CD14-positive monocyte (primary cell): Measurements from ENCODE around the gene TAF1B. TPM values are rescaled to one million over a fixed set of nuclear protein-coding genes. Genes with fewer than 3 reads are reported as not detected.

Experiments
- DNase-seq, 3 donors: peaks; one replicate each; pipeline ENCODE4 v3.0.0-alpha.2; 2011 to 2022
- H2AFZ ChIP-seq: 2 replicates; pipeline ENCODE4 v1.6.0; 2012; ENCODE audit warnings: mild to moderate bottlenecking, low read depth, low read length, inconsistent platforms; ENCODE audit not compliant: insufficient read depth, poor library complexity, severe bottlenecking
- H3K27ac ChIP-seq, 2 donors: 1 replicate in 1 of 2; 2 replicates in 1 of 2; pipeline ENCODE4 v1.5.1; 2012 to 2013; ENCODE audit warnings: low read length in 2 of 2, control low read depth in 1 of 2, inconsistent platforms in 1 of 2, low read depth in 1 of 2, mild to moderate bottlenecking in 1 of 2
- H3K27me3 ChIP-seq, 2 donors: one replicate each; pipeline versions ENCODE4 v1.6.0 to v1.6.1; 2011 to 2013; ENCODE audit warnings: low read length in 2 of 2; ENCODE audit not compliant: control insufficient read depth in 2 of 2, insufficient read depth in 2 of 2
- H3K36me3 ChIP-seq, 2 donors: replicated peaks in 1 of 2; 1 replicate in 1 of 2; 2 replicates in 1 of 2; pipeline versions ENCODE4 v1.5.1 to v1.6.1; 2012 to 2013; ENCODE audit warnings: low read length in 2 of 2, control low read depth in 1 of 2, inconsistent platforms in 1 of 2, mild to moderate bottlenecking in 1 of 2; ENCODE audit not compliant: insufficient read depth in 2 of 2, control insufficient read depth in 1 of 2
- H3K4me1 ChIP-seq, 2 donors: 1 replicate in 1 of 2; 2 replicates in 1 of 2; pipeline versions ENCODE4 v1.5.1 to v1.6.1; 2012 to 2013; ENCODE audit warnings: low read length in 2 of 2, control low read depth in 1 of 2, inconsistent platforms in 1 of 2, mild to moderate bottlenecking in 1 of 2, moderate library complexity in 1 of 2; ENCODE audit not compliant: insufficient read depth in 2 of 2, control insufficient read depth in 1 of 2
- H3K4me2 ChIP-seq: replicated peaks from 2 replicates; pipeline ENCODE3; 2012; ENCODE audit warnings: low read length, moderate library complexity, mild to moderate bottlenecking; ENCODE audit not compliant: poor library complexity, severe bottlenecking; ENCODE audit errors: extremely low read depth
- H3K4me3 ChIP-seq, 3 experiments: fragments of 200-600 bp in 1 of 3; sonication (generic) in 1 of 3; replicated peaks in 1 of 3; 1 replicate in 2 of 3; 2 replicates in 1 of 3; pipeline ENCODE4 v1.5.1; 2011 to 2013; ENCODE audit warnings: low read length in 3 of 3, mild to moderate bottlenecking in 3 of 3, control low read depth in 2 of 3, low read depth in 2 of 3, inconsistent platforms in 1 of 3, moderate library complexity in 1 of 3
- H3K79me2 ChIP-seq: 2 replicates; pipeline ENCODE4 v1.6.0; 2012; ENCODE audit warnings: mild to moderate bottlenecking, control low read depth, inconsistent platforms, low read length, moderate library complexity; ENCODE audit not compliant: insufficient read depth
- H3K9ac ChIP-seq: 2 replicates; pipeline ENCODE4 v1.6.0; 2017; ENCODE audit warnings: low read length, mild to moderate bottlenecking; ENCODE audit not compliant: insufficient read depth, poor library complexity, severe bottlenecking
- H3K9me3 ChIP-seq, 2 donors: replicated peaks in 1 of 2; 1 replicate in 1 of 2; 2 replicates in 1 of 2; pipeline versions ENCODE4 v1.5.1 to v1.6.1; 2012 to 2013; ENCODE audit warnings: low read length in 2 of 2, control low read depth in 1 of 2; ENCODE audit not compliant: control insufficient read depth in 1 of 2, insufficient read depth in 1 of 2
- H4K20me1 ChIP-seq: 2 replicates; pipeline ENCODE4 v1.6.0; 2012; ENCODE audit warnings: mild to moderate bottlenecking, low read length, control low read depth, moderate library complexity; ENCODE audit not compliant: insufficient read depth
- H3K27ac Mint-ChIP-seq, 7 donors: one replicate each; pipeline ENCODE4 v1.8.0; 2020; ENCODE audit warnings: mild to moderate bottlenecking in 7 of 7, mixed read lengths in 7 of 7, moderate library complexity in 6 of 7, inconsistent platforms in 2 of 7
- H3K27me3 Mint-ChIP-seq, 3 donors: one replicate each; pipeline ENCODE4 v1.8.0; 2021 to 2022; ENCODE audit warnings: low read depth in 3 of 3, mild to moderate bottlenecking in 3 of 3, mixed read lengths in 3 of 3, moderate library complexity in 3 of 3, inconsistent platforms in 1 of 3
- H3K36me3 Mint-ChIP-seq, 2 donors: one replicate each; pipeline ENCODE4 v1.8.0; 2020; ENCODE audit warnings: mixed read lengths in 2 of 2, inconsistent platforms in 1 of 2, mild to moderate bottlenecking in 1 of 2
- H3K4me1 Mint-ChIP-seq: one replicate; pipeline ENCODE4 v1.8.0; 2020; ENCODE audit warnings: mild to moderate bottlenecking, mixed read lengths
- H3K4me3 Mint-ChIP-seq, 2 donors: one replicate each; pipeline ENCODE4 v1.8.0; 2020; ENCODE audit warnings: mild to moderate bottlenecking in 2 of 2, mixed read lengths in 2 of 2, moderate library complexity in 1 of 2
- H3K9me3 Mint-ChIP-seq, 7 donors: one replicate each; pipeline ENCODE4 v1.8.0; 2020 to 2022; ENCODE audit warnings: mixed read lengths in 7 of 7, mild to moderate bottlenecking in 6 of 7, moderate library complexity in 6 of 7, inconsistent platforms in 2 of 7
- WGBS: methylation state at CpG from one replicate; pipeline ENCODE4 v1.1.5; 2013; ENCODE audit warnings: missing lambda C conversion rate; ENCODE audit not compliant: insufficient coverage; 5-methylcytosine and 5-hydroxymethylcytosine counted together
- intact Hi-C, 2 donors: fragments of 100-400 bp; cut with micrococcal nuclease; formaldehyde crosslinking; loops; one replicate each; pipeline versions ENCODE4 v1.15.0 to v1.15.1; 2023
- polyA plus RNA-seq, 3 donors: library from polyadenylated mRNA; depleted of rRNA in 1 of 3; unstranded in 2 of 3; stranded (reverse) in 1 of 3; fragments of 300-500 nt in 2 of 3; fragments of >200 nt in 1 of 3; fragmentation: Illumina TruSeq in 2 of 3; gene quantifications; 1 replicate in 2 of 3; 2 replicates in 1 of 3; pipeline ENCODE4 v1.2.3, GENCODE V29; 2012 to 2021
- TF ChIP-seq, protein P1 (sequence below): fragments of 200-600 bp; IDR thresholded peaks from one replicate; pipeline ENCODE4 v1.8.0; 2022; ENCODE audit warnings: antibody characterized with exemption, mild to moderate bottlenecking

The TAF1B gene
- polyA plus RNA-seq, 3 donors: 6.0 to 8.4 (median 7.2) TPM

DNA sequence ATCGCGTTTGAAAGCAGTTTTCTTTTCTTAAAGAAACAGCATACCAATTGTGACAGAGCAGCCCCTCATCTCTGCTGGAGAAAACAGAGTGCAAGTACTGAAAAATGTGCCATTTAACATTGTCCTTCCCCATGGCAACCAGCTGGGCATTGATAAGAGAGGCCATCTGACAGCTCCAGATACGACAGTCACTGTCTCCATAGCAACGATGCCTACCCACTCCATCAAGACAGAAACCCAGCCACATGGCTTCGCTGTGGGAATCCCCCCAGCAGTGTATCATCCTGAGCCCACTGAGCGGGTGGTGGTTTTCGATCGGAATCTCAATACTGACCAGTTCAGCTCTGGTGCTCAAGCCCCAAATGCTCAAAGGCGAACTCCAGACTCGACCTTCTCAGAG is 117.7 kb downstream of the TAF1B start:
- H3K4me3 Mint-ChIP-seq: no peak overlapping the region
- H3K27ac ChIP-seq: no peak overlapping the region
- 92% methylated on average over 10 of the region's 10 CpGs for WGBS
- peaks cover 8 to 32% (median 15%) of the 10 kb centered on the region in 3 donors for H3K27me3 Mint-ChIP-seq
- TF ChIP-seq, protein P1, sequence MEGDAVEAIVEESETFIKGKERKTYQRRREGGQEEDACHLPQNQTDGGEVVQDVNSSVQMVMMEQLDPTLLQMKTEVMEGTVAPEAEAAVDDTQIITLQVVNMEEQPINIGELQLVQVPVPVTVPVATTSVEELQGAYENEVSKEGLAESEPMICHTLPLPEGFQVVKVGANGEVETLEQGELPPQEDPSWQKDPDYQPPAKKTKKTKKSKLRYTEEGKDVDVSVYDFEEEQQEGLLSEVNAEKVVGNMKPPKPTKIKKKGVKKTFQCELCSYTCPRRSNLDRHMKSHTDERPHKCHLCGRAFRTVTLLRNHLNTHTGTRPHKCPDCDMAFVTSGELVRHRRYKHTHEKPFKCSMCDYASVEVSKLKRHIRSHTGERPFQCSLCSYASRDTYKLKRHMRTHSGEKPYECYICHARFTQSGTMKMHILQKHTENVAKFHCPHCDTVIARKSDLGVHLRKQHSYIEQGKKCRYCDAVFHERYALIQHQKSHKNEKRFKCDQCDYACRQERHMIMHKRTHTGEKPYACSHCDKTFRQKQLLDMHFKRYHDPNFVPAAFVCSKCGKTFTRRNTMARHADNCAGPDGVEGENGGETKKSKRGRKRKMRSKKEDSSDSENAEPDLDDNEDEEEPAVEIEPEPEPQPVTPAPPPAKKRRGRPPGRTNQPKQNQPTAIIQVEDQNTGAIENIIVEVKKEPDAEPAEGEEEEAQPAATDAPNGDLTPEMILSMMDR: no peak
- no peak for DNase-seq
- peaks cover 3 to 10% of the 10 kb centered on the region in 2 donors for H3K27me3 ChIP-seq
- no peaks in the 10 kb centered on the region for H3K36me3 ChIP-seq
- no peak overlapping the region for H3K4me2 ChIP-seq
- no peaks in the 10 kb centered on the region for H3K4me1 ChIP-seq
- intact Hi-C loops: no loop called here
- H3K79me2 ChIP-seq: no peaks in the 10 kb centered on the region
- no peak overlapping the region for H2AFZ ChIP-seq
- no peak overlapping the region for H3K27ac Mint-ChIP-seq
- H3K9ac ChIP-seq: no peak overlapping the region
- no peaks in the 10 kb centered on the region for H3K9me3 ChIP-seq
- H3K4me1 Mint-ChIP-seq: peaks cover 2% of the 10 kb centered on the region
- no peaks in the 10 kb centered on the region for H3K36me3 Mint-ChIP-seq
- no peaks in the 10 kb centered on the region for H4K20me1 ChIP-seq
- H3K9me3 Mint-ChIP-seq: no peaks in the 10 kb centered on the region
- H3K4me3 ChIP-seq: no peak overlapping the region

DNA sequence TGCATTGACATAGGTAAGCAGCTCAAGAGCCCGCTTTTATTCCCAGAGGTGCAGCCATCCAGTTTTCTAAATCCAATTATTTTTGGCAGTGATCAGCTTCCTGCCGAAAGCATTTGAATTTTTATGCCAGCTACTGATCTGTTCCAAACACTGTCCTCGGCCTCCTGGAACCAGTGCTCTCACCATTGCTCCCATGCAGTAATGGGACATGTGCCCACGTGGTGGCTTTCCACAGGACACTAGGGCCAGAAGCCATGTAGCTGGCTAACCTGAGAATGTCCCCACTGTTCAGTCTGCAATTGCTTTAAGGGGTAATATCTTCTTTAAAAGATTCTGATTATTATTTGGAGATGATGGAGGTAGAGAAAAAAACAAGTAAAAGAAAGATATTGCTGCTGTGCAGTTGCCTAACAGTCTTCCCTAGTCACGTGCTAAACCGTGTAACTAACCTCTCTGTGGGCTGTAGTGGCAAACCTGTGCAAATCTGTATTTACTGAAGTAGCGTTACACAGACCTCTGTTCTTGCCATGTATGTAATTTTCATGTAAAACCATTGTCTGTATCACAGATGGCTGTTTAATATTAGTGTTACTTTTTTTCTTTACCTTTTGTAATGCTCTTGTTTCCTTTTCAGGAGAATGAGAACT is 121.2 kb downstream of the TAF1B start:
- no peak overlapping the region for H3K9ac ChIP-seq
- no peak overlapping the region for H3K4me2 ChIP-seq
- no peaks in the 10 kb centered on the region for H3K36me3 Mint-ChIP-seq
- H3K27ac ChIP-seq: no peak overlapping the region
- H3K36me3 ChIP-seq: no peaks in the 10 kb centered on the region
- H4K20me1 ChIP-seq: no peaks in the 10 kb centered on the region
- H3K4me1 ChIP-seq: no peaks in the 10 kb centered on the region
- WGBS: 92% methylated on average over 6 of the region's 7 CpGs
- no peaks in the 10 kb centered on the region for H3K9me3 ChIP-seq
- H3K27ac Mint-ChIP-seq: no peak overlapping the region
- no peaks in the 10 kb centered on the region for H3K79me2 ChIP-seq
- H3K27me3 ChIP-seq: peaks cover 3 to 7% of the 10 kb centered on the region in 2 donors
- intact Hi-C loops: no loop called here
- no peak overlapping the region for H2AFZ ChIP-seq
- H3K4me3 Mint-ChIP-seq: no peak overlapping the region
- no peak for DNase-seq
- peaks cover 5 to 17% (median 9%) of the 10 kb centered on the region in 3 donors for H3K27me3 Mint-ChIP-seq
- H3K4me3 ChIP-seq: no peak overlapping the region
- TF ChIP-seq, protein P1: no peak
- peaks cover 5% of the 10 kb centered on the region for H3K4me1 Mint-ChIP-seq
- H3K9me3 Mint-ChIP-seq: no peaks in the 10 kb centered on the region
